HG03095 (cell line): ENCODE results near the gene TLK1.
A peak's percentile ranks its signal among the peaks of the same experiment; 100 is the strongest.

Experiments
- ATAC-seq: cut with Tn5 transposase; IDR thresholded peaks from one replicate; pipeline ENCODE4 v1.9.1; 2021; ENCODE audit warnings: moderate library complexity; ENCODE audit not compliant: unreplicated experiment

The TLK1 gene

GRCh38 chr2:171008550-171009205 is 152.0 kb downstream of the TLK1 start:
- no peak for ATAC-seq

DNA sequence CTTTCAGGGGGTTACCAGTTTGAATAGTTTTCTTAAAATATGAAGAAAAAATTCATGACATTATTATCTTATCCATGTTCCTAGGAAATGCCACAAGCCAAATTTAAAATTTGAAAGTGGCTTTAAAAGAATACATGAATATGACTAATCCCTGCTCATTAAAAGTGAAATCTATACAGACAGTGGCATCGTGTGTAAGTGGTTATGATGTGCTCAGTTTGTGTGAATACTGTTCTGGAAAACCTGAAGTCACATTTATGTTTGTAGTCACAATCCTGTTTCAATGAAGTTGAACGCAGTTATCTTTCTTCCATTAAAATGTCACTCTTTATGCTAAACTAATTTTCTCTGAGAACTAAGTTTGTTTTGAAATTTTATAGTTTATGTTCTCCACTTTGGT is 155.9 kb downstream of the TLK1 start:
- no peak for ATAC-seq

GRCh38 chr2:171004363-171004762 is 156.3 kb downstream of the TLK1 start:
- no peak for ATAC-seq

DNA sequence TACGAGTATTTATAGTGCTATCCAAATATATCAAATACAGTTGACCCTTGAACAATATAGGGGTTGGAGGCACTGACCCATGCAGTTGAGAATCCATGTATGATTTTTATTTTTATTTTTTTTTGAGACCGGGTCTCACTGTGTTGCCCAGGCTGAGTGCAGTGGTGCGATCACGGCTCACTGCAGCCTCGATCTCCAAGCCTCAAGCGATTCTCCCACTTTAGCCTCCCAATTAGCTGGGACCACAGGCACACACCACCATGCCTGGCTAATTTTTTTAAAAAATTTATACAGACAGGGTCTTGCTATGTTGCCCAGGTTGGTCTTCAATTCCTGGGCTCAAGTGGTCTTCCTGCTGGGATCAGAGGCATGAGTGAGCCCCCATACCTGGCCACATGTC is 161.0 kb downstream of the TLK1 start:
- ATAC-seq, result no peak

- ATAC-seq, result no peak
Measured at GRCh38 chr2:170997893-170998597, 162.6 kb downstream of the TLK1 start.

DNA sequence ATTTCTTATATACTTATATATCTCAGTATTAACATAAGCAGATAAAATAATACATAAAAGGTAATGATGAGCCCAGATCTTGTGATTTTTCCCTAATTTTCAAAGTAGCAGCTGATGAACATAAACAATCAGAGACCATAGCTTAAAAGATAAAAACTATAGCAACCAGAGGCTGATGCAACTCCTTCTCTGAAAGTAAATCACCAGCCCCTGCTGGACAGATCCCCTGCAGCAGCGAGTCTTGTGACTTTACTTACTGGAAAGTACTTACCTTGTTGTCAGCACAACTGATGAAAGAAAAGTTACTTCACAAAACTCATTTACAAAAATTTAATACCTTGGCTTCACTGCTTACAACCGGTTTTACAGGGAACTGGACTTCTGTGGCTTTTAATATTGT is 164.4 kb downstream of the TLK1 start:
- ATAC-seq, result no peak

GRCh38 chr2:170991398-170992182 is 169.1 kb downstream of the TLK1 start:
- no peak for ATAC-seq

DNA sequence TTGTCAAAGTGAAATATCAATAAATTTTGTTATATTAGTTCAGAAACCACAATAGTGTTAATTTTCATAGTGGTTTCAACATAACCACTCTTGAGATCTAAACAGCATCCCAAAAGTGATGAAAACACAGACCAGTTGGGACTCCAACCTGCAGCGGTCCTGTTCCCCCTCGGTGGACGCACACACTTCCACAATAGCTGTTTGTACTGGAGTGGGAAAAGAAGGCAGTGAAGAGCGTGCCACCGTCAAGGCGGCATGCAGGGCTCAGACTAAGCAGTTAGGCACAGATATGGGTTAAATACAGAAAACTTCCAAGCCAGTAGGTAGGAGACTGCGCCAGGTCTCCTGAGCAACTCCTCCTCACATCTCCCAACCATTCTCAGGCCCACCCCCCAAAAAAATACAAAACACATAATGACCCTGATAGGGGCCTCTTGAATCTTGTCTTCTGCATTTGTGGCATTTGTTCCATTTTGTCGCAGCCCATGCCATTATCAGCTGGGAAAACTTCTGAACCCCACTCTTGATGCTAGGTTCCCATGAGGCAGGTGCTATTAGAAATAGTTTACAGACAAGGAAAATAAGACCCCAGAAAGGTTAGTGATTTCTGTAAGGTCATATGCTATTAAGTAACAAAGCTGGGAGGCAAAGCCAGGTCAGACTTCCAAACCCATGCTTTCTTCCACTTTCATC is 174.0 kb downstream of the TLK1 start:
- ATAC-seq, result no peak

DNA sequence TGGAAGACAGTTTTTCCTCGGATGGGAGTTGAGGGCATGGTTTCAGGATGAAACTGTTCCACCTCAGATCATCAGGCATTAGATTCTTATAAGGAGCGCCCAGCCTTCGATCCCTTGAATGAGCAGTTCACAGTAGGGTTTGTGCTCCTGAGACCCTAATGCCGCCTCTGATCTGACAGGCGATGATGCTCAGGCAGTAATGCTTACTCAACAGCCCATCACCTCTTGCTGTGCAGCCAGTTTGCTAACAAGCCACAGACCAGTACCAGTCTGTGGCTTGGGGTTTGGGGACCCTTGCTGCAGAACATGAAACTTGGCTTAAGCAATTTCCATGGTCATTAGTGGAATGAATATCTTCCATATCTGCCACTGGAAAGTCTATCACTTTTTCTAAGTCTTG is 175.3 kb downstream of the TLK1 start:
- no peak for ATAC-seq

DNA sequence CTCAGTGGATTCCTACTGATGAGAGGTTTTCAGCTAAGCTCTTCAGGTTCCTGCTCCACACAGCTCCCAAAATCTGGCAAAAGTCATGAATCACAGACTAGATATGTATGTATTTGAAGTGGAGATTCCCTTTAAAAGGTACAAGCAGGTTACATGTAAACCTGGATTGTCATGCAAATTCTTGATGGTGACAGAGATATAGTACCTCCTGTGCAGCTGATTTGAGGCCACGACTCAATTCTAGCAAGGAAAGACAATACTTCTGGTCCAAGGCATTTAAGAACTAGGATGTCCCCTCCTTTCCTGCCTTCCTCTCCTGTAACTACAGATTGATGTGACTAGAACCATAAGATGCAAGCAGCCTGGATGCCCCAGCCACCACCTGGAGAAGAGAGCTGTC is 176.6 kb downstream of the TLK1 start:
- no peak for ATAC-seq

GRCh38 chr2:170975943-170976270 is 184.8 kb downstream of the TLK1 start:
- ATAC-seq, result no peak

DNA sequence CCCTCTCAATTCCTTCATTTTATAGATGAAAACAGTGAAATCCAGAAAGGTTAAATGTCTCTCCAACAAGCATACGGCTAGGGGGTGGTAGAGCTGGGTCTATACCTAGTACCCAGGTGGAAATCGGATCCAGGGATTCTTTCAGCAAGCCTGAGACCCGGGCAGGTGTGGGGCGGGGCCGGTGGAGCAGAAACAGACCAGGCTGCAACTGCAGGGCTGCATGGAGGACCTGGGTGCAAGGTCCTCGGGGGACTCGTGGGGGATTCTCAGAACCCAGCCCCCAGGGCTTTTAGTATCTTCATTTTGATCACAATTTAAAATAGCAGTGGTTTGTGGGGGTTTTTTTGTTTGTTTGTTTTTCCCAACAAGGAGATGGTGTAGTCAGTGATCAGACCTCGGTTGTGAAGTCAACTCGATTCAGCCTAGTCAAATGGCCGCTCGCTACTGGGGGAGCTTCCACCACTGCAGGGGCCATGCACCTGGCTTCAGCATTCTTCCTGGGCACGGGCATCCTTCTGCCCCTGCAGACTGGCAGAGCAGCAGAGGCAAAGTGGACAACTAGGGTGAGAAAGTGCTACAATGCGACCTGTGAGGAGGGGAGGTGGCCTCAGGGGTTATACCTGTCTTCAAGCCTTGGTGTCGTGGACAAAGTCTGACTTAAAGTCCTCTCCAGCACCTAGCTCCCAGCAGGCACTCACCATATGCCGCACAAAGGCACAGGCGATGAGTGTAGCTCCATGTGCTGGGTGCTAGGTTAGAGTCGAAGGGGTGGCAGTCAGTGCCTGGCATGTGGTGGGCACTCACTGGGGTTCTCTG is 185.4 kb downstream of the TLK1 start:
- ATAC-seq, result no peak

GRCh38 chr2:170974304-170974993 is 186.2 kb downstream of the TLK1 start:
- no peak for ATAC-seq

DNA sequence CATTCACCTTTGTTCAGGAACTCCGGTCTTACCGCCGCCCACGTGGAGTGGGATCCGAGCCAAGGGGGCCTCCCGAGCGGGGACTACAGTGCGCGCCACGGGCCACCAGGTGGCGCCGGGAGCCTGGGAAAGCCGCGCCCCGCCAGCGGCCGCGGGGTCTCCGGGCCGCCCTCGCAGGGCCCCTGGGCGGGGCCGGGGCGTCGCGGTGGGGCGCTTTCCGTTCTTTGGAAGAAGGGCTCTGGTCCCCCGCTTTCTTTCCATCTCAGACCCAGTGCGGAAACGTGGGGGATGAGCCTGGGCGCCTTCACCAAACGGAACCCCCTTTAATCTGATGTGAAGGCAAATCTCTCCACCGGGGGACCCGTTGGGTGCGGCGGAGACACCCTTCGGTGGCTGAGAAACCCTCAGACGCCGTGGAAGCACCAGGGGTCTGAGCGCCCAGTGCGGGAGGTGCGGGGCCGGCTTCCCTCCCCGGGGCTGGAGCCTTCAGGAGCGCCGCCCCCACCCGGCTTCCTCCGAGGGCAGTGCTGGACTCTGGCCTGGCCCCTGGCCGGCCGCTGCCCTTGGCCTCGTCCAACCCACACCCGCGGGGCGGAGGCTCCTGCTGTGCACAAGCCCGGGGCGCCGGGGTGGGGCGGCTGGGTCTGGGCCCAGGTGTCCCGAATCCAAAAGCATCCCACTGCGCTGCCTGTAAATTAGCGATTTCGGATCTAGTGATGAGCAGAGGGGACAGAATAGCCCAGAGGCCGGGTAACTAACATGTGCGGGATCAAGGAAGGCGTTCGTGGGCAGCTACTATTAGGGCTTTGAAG is 187.0 kb downstream of the TLK1 start:
- ATAC-seq, result peak; percentile 89

DNA sequence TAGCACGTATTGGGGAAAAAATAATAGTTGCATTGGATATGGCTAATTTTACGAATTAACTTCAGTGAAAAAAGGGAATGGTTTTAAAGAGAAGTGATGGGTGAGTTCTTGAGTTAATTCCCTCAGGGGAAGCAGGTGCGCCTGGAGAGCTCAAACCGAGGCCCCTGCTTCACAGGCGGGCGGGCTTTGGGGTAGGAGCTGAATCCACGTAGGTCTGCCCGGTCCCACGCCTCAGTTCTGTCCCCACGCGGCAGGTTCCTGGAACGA is 187.5 kb downstream of the TLK1 start:
- ATAC-seq, result no peak

- no peak for ATAC-seq
Measured at GRCh38 chr2:170972296-170973224, 188.1 kb downstream of the TLK1 start.

- no peak for ATAC-seq
Measured at GRCh38 chr2:170971071-170971470, 189.6 kb downstream of the TLK1 start.

- no peak for ATAC-seq
Measured at GRCh38 chr2:170969872-170970496, 190.7 kb downstream of the TLK1 start.
